HCT116 (cell line): ENCODE data around the gene TSHZ1. TPM values are rescaled to one million over a fixed set of nuclear protein-coding genes. Genes with fewer than 3 reads are reported as not detected.

Experiments
- ATAC-seq: fragments of 200-7000 bp; cut with Tn5 transposase; 2 replicates; pipeline ENCODE4 v1.9.1; 2020; ENCODE audit warnings: mild to moderate bottlenecking, moderate library complexity
- BruUV-seq: library from RNA; stranded (reverse); fragments of 400-500 nt; replicated peaks from 2 replicates; lab custom pipeline; 2021; lab: Mats Ljungman, UMichigan
- CTCF ChIA-PET: fragments of 300-600 bp; sonication (Branson Sonifier 250); formaldehyde crosslinking; loops from one replicate; lab custom pipeline; 2021; ENCODE audit warnings: antibody characterized with exemption; lab: Charles Lee
- POLR2A ChIA-PET: fragments of 300-600, 350-600 bp; sonication (Branson Sonifier 250); formaldehyde crosslinking; loops from one replicate; lab custom pipeline; 2021; ENCODE audit warnings: antibody characterized with exemption; lab: Charles Lee
- RAD21 ChIA-PET, 2 experiments: fragments of 300-600 bp; sonication (Branson Sonifier 250); formaldehyde crosslinking; loops; one replicate each; lab custom pipeline; 2023; ENCODE audit warnings: low total read pairs in 2 of 2; ENCODE audit not compliant: uncharacterized antibody in 2 of 2, unreplicated experiment in 2 of 2, low non-redundant PET in 1 of 2; lab: Charles Lee
- DNase-seq: peaks from one replicate; pipeline ENCODE4 v3.0.0-alpha.2; 2010; ENCODE audit warnings: low read depth, low spot score
- H2AFZ ChIP-seq: fragments of 200-600 bp; shearing (Covaris generic), sonication (generic); 2 replicates; pipeline ENCODE4 v1.6.1; 2017; ENCODE audit warnings: low read depth, mixed run types, mixed read lengths, antibody characterized with exemption, low read length; ENCODE audit not compliant: poor library complexity, severe bottlenecking
- H3K27ac ChIP-seq: 2 replicates; pipeline ENCODE4 v1.5.1; 2012; ENCODE audit warnings: low read depth, low read length
- H3K27me3 ChIP-seq: fragments of 200-600 bp; sonication (generic); 2 replicates; pipeline ENCODE4 v1.6.1; 2016; ENCODE audit warnings: mixed run types, low read length, mixed read lengths; ENCODE audit not compliant: insufficient read depth
- H3K36me3 ChIP-seq, 2 experiments: fragments of 200-500 bp in 1 of 2; fragments of 200-600 bp in 1 of 2; sonication (Bioruptor generic) in 1 of 2; sonication (generic) in 1 of 2; 2 replicates each; pipeline versions ENCODE4 v1.5.1 to v1.6.1; 2014 to 2016; ENCODE audit warnings: low read length in 2 of 2, inconsistent platforms in 1 of 2, mixed read lengths in 1 of 2, mixed run types in 1 of 2; ENCODE audit not compliant: insufficient read depth in 2 of 2, control insufficient read depth in 1 of 2
- H3K4me1 ChIP-seq, 2 experiments: fragments of 200-600 bp in 1 of 2; sonication (generic) in 1 of 2; 2 replicates each; pipeline versions ENCODE4 v1.5.1 to v1.6.1; 2012 to 2017; ENCODE audit warnings: low read length in 2 of 2, inconsistent platforms in 1 of 2, mild to moderate bottlenecking in 1 of 2, mixed read lengths in 1 of 2, mixed run types in 1 of 2, moderate library complexity in 1 of 2; ENCODE audit not compliant: insufficient read depth in 2 of 2, control insufficient read depth in 1 of 2
- H3K4me2 ChIP-seq: fragments of 200-600 bp; sonication (generic); 2 replicates; pipeline ENCODE4 v1.6.1; 2017; ENCODE audit warnings: mixed run types, low read length, mixed read lengths
- H3K4me3 ChIP-seq, 2 experiments: fragments of 200-600 bp in 1 of 2; sonication (generic) in 1 of 2; replicated peaks in 1 of 2; 2 replicates each; pipeline ENCODE4 v1.5.1; 2011 to 2016; ENCODE audit warnings: low read length in 2 of 2, control low read depth in 1 of 2, low read depth in 1 of 2, mild to moderate bottlenecking in 1 of 2, mixed read lengths in 1 of 2, mixed run types in 1 of 2
- H3K79me2 ChIP-seq: fragments of 200-600 bp; sonication (generic); 2 replicates; pipeline ENCODE4 v1.6.1; 2017; ENCODE audit warnings: mild to moderate bottlenecking, mixed run types, low read length, moderate library complexity, mixed read lengths; ENCODE audit not compliant: insufficient read depth
- H3K9ac ChIP-seq: fragments of 200-600 bp; sonication (generic); 2 replicates; pipeline ENCODE4 v1.6.1; 2016; ENCODE audit warnings: low read length, mixed read lengths
- H3K9me2 ChIP-seq: fragments of 200-600 bp; sonication (generic), shearing (Covaris generic); 2 replicates; pipeline ENCODE4 v1.6.1; 2017; ENCODE audit warnings: mixed run types, mild to moderate bottlenecking, moderate library complexity; ENCODE audit not compliant: insufficient read depth
- H3K9me3 ChIP-seq, 2 experiments: fragments of 200-500 bp in 1 of 2; fragments of 200-600 bp in 1 of 2; sonication (Bioruptor generic) in 1 of 2; sonication (generic) in 1 of 2; 2 replicates each; pipeline ENCODE4 v1.6.1; 2014 to 2017; ENCODE audit warnings: low read length in 2 of 2, mixed read lengths in 2 of 2, inconsistent platforms in 1 of 2, low read depth in 1 of 2, mild to moderate bottlenecking in 1 of 2, mixed run types in 1 of 2, moderate library complexity in 1 of 2; ENCODE audit not compliant: control insufficient read depth in 1 of 2, insufficient read depth in 1 of 2
- H4K20me1 ChIP-seq: fragments of 200-600 bp; sonication (generic), shearing (Covaris generic); 2 replicates; pipeline ENCODE4 v1.6.1; 2017; ENCODE audit warnings: mixed run types, mild to moderate bottlenecking, moderate library complexity; ENCODE audit not compliant: insufficient read depth
- CBX3 ChIP-seq: IDR thresholded peaks from 2 replicates; pipeline ENCODE4 v1.6.1; 2012; ENCODE audit warnings: low read depth
- CEBPB ChIP-seq: IDR thresholded peaks from 2 replicates; pipeline ENCODE4 v1.6.1; 2012; ENCODE audit warnings: low read depth
- CTCF ChIP-seq, 3 experiments: fragments of 200-600 bp in 1 of 3; sonication (generic) in 1 of 3; IDR thresholded peaks in 2 of 3; conservative IDR thresholded peaks in 1 of 3; 2 replicates each; pipeline ENCODE4 v1.5.1; 2012 to 2017; ENCODE audit warnings: low read depth in 2 of 3, low read length in 2 of 3, antibody characterized with exemption in 1 of 3, borderline replicate concordance in 1 of 3, control low read depth in 1 of 3, mild to moderate bottlenecking in 1 of 3, mixed read lengths in 1 of 3, mixed run types in 1 of 3, moderate library complexity in 1 of 3; ENCODE audit not compliant: insufficient read depth in 1 of 3
- EZH2 ChIP-seq: fragments of 200-600 bp; sonication (generic); IDR thresholded peaks from 2 replicates; pipeline ENCODE4 v1.6.1; 2017; ENCODE audit warnings: antibody characterized with exemption, mixed run types
- FOSL1 ChIP-seq: IDR thresholded peaks from 2 replicates; pipeline ENCODE4 v1.6.1; 2012; ENCODE audit warnings: low read depth
- POLR2A ChIP-seq: IDR thresholded peaks from 2 replicates; pipeline ENCODE4 v1.7.0; 2011; ENCODE audit warnings: borderline replicate concordance; ENCODE audit not compliant: insufficient read depth, insufficient read length; ENCODE audit errors: extremely low read depth
- RAD21 ChIP-seq: IDR thresholded peaks from 2 replicates; pipeline ENCODE4 v1.6.1; 2012; ENCODE audit warnings: low read depth, mild to moderate bottlenecking
- REST ChIP-seq: IDR thresholded peaks from 2 replicates; pipeline ENCODE4 v1.6.1; 2012; ENCODE audit warnings: low read depth
- SIN3A ChIP-seq: IDR thresholded peaks from 2 replicates; pipeline ENCODE4 v1.6.1; 2012; ENCODE audit warnings: low read depth
- SRF ChIP-seq: IDR thresholded peaks from 2 replicates; pipeline ENCODE4 v1.6.1; 2012; ENCODE audit warnings: low read depth
- intact Hi-C: fragments of 100-400 bp; cut with micrococcal nuclease; formaldehyde crosslinking; loops from 2 replicates; pipeline ENCODE4 v1.10.0; 2022
- total RNA-seq: library from RNA; stranded (reverse); gene quantifications from one replicate; pipeline ENCODE4 v1.2.1, GENCODE V29; 2021; ENCODE audit not compliant: unreplicated experiment
- TF ChIP-seq, protein P1 (sequence below): IDR thresholded peaks from 2 replicates; pipeline ENCODE4 v1.6.1; 2011; ENCODE audit warnings: mild to moderate bottlenecking, low read length, moderate library complexity; ENCODE audit not compliant: insufficient replicate concordance; ENCODE audit errors: extremely low read depth

The TSHZ1 gene
- total RNA-seq, 1 experiment from 2014 or later = 5.7 TPM

GRCh38 chr18:75249672-75250470 lies 39.3 kb downstream of the TSHZ1 start:
- Histone ChIP-seq H3K27ac (no peak overlapping the region), H3K36me3 (no peaks in the 10 kb centered on the region), H3K4me1 (no peaks in the 10 kb centered on the region), H3K4me3 (no peak overlapping the region), H3K9me3 (no peaks in the 10 kb centered on the region), H3K4me2 (no peak overlapping the region), H3K27me3 (no peaks in the 10 kb centered on the region), H4K20me1 (no peaks in the 10 kb centered on the region), H2AFZ (no peak overlapping the region), H3K79me2 (no peaks in the 10 kb centered on the region), H3K9me2 (no peaks in the 10 kb centered on the region), H3K9ac (no peak overlapping the region)
- intact Hi-C loops = loop anchor here (5.0 kb wide), 1 partner anchor 598 kb away; no protein-coding TSS in a partner anchor
- RAD21 ChIA-PET = no interaction called here
- POLR2A ChIA-PET = no interaction called here
- DNase-seq (no peak), ATAC-seq (no peak)
- BruUV-seq = no TSS peak
- no peak for TF ChIP-seq POLR2A
- TF ChIP-seq FOSL1 = no peak
- no peak for TF ChIP-seq SIN3A
- no peak for TF ChIP-seq EZH2
- no peak for TF ChIP-seq REST
- TF ChIP-seq, protein P1, sequence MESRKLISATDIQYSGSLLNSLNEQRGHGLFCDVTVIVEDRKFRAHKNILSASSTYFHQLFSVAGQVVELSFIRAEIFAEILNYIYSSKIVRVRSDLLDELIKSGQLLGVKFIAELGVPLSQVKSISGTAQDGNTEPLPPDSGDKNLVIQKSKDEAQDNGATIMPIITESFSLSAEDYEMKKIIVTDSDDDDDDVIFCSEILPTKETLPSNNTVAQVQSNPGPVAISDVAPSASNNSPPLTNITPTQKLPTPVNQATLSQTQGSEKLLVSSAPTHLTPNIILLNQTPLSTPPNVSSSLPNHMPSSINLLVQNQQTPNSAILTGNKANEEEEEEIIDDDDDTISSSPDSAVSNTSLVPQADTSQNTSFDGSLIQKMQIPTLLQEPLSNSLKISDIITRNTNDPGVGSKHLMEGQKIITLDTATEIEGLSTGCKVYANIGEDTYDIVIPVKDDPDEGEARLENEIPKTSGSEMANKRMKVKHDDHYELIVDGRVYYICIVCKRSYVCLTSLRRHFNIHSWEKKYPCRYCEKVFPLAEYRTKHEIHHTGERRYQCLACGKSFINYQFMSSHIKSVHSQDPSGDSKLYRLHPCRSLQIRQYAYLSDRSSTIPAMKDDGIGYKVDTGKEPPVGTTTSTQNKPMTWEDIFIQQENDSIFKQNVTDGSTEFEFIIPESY = no peak
- no peak for TF ChIP-seq CEBPB
- no peak for TF ChIP-seq CTCF (IDR thresholded peaks at IDR 0.05 in 2 of 3, conservative IDR thresholded peaks at IDR 0.05 in 1 of 3; ENCODE audit: borderline replicate concordance in 1 of 3, insufficient read depth in 1 of 3, low read depth in 2 of 3, low read length in 2 of 3)
- no peak for TF ChIP-seq RAD21
- TF ChIP-seq CBX3 = no peak
- TF ChIP-seq SRF = no peak
- CTCF ChIA-PET = no interaction called here
